Calu3 (cell line): ENCODE measurements around the gene TXLNG. TPM values are rescaled to one million over a fixed set of nuclear protein-coding genes. Genes with fewer than 3 reads are reported as not detected.
A peak's percentile ranks its signal among the peaks of the same experiment; 100 is the strongest.

Experiments used
- BruUV-seq: library from RNA; stranded (reverse); fragments of 400-500 nt; replicated peaks from 2 replicates; lab custom pipeline; 2021; lab: Mats Ljungman, UMichigan
- CTCF ChIA-PET: fragments of 300-600 bp; sonication (Branson Sonifier 250); formaldehyde crosslinking; loops from one replicate; lab custom pipeline; 2022; ENCODE audit warnings: antibody characterized with exemption; lab: Charles Lee
- DNase-seq: peaks from one replicate; pipeline ENCODE4 v3.0.0; 2022
- H3K27ac Mint-ChIP-seq: one replicate; pipeline ENCODE4 v1.8.0; 2022; ENCODE audit warnings: mixed read lengths; ENCODE audit not compliant: unreplicated experiment
- H3K27me3 Mint-ChIP-seq: one replicate; pipeline ENCODE4 v1.8.0; 2022; ENCODE audit warnings: mixed read lengths; ENCODE audit not compliant: unreplicated experiment
- H3K36me3 Mint-ChIP-seq: one replicate; pipeline ENCODE4 v1.8.0; 2022; ENCODE audit warnings: mild to moderate bottlenecking, moderate library complexity, mixed read lengths; ENCODE audit not compliant: insufficient read depth, unreplicated experiment
- H3K4me1 Mint-ChIP-seq: one replicate; pipeline ENCODE4 v1.8.0; 2022; ENCODE audit warnings: mild to moderate bottlenecking, low read depth, mixed read lengths; ENCODE audit not compliant: unreplicated experiment
- H3K4me3 Mint-ChIP-seq: one replicate; pipeline ENCODE4 v1.8.0; 2022; ENCODE audit warnings: mild to moderate bottlenecking, low read depth, moderate library complexity, mixed read lengths; ENCODE audit not compliant: unreplicated experiment
- H3K9me3 Mint-ChIP-seq: one replicate; pipeline ENCODE4 v1.8.0; 2022; ENCODE audit warnings: low read depth, mixed read lengths; ENCODE audit not compliant: unreplicated experiment
- CTCF ChIP-seq: fragments of 200-600 bp; IDR thresholded peaks from one replicate; pipeline ENCODE4 v1.8.0; 2022; ENCODE audit warnings: antibody characterized with exemption; ENCODE audit not compliant: unreplicated experiment
- intact Hi-C: fragments of 100-400 bp; cut with micrococcal nuclease; formaldehyde crosslinking; loops from one replicate; pipeline ENCODE4 v1.10.0; 2022; ENCODE audit not compliant: unreplicated experiment
- total RNA-seq: library from RNA; stranded (reverse); gene quantifications from 2 replicates; pipeline ENCODE4 v1.2.3, GENCODE V29; 2022

The TXLNG gene
- total RNA-seq, 1 experiment from 2014 or later = 22.2 TPM

GRCh38 chrX:16832301-16832700 lies 46.0 kb downstream of the TXLNG start:
- CTCF ChIA-PET = no interaction called here
- H3K9me3 Mint-ChIP-seq = no peaks in the 10 kb centered on the region
- H3K4me3 Mint-ChIP-seq = no peak overlapping the region
- no peak for DNase-seq
- H3K36me3 Mint-ChIP-seq = peaks cover 31% of the 10 kb centered on the region
- TF ChIP-seq CTCF = no peak
- no peaks in the 10 kb centered on the region for H3K27me3 Mint-ChIP-seq
- BruUV-seq = no TSS peak
- intact Hi-C loops = no loop called here
- peaks cover 12% of the 10 kb centered on the region for H3K4me1 Mint-ChIP-seq
- H3K27ac Mint-ChIP-seq = no peak overlapping the region

GRCh38 chrX:16834806-16835205 lies 48.5 kb downstream of the TXLNG start:
- DNase-seq = no peak
- BruUV-seq = no TSS peak
- H3K9me3 Mint-ChIP-seq = no peaks in the 10 kb centered on the region
- H3K27ac Mint-ChIP-seq = no peak overlapping the region
- H3K36me3 Mint-ChIP-seq = peaks cover 17% of the 10 kb centered on the region
- CTCF ChIA-PET = no interaction called here
- intact Hi-C loops = loop anchor here (5.0 kb wide), 1 partner anchor 212 kb away; no protein-coding TSS in a partner anchor
- no peak for TF ChIP-seq CTCF
- no peaks in the 10 kb centered on the region for H3K27me3 Mint-ChIP-seq
- no peak overlapping the region for H3K4me3 Mint-ChIP-seq
- peaks cover 12% of the 10 kb centered on the region for H3K4me1 Mint-ChIP-seq

- CTCF ChIA-PET = interaction anchor here (0.8 kb wide), 1 partner anchor 210 kb away, joined by 3 read pairs; no protein-coding TSS in a partner anchor
- intact Hi-C loops = loop anchor here (5.0 kb wide), 1 partner anchor 211 kb away; no protein-coding TSS in a partner anchor
- Mint-ChIP-seq H3K9me3 (no peaks in the 10 kb centered on the region), H3K27me3 (no peaks in the 10 kb centered on the region), H3K4me1 (peaks cover 12% of the 10 kb centered on the region), H3K4me3 (no peak overlapping the region), H3K36me3 (peaks cover 21% of the 10 kb centered on the region), H3K27ac (peak overlapping the region; percentile 50)
- DNase-seq = peak; percentile 57
- no TSS peak for BruUV-seq
- peak; percentile 65 for TF ChIP-seq CTCF
Observed at GRCh38 chrX:16836371-16836770, 50.1 kb downstream of the TXLNG start.

GRCh38 chrX:16838202-16839066 lies 52.2 kb downstream of the TXLNG start:
- intact Hi-C loops = loop anchor here (5.0 kb wide), 1 partner anchor 209 kb away; no protein-coding TSS in a partner anchor
- Mint-ChIP-seq H3K4me1 (peaks cover 12% of the 10 kb centered on the region), H3K27me3 (no peaks in the 10 kb centered on the region), H3K4me3 (no peak overlapping the region), H3K9me3 (no peaks in the 10 kb centered on the region), H3K36me3 (peaks cover 23% of the 10 kb centered on the region), H3K27ac (no peak overlapping the region)
- no peak for DNase-seq
- no peak for TF ChIP-seq CTCF
- CTCF ChIA-PET = no interaction called here
- BruUV-seq = no TSS peak
